K562 (cell line): ENCODE results near the gene RPL38. TPM values are rescaled to one million over a fixed set of nuclear protein-coding genes. Genes with fewer than 3 reads are reported as not detected.

ENCODE experiments used
- DMBX1 ChIP-seq: fragments of 250-450 bp; sonication (Bioruptor Pico); IDR thresholded peaks from 2 replicates; pipeline ENCODE4 v1.8.0; 2022; ENCODE audit warnings: inconsistent platforms, mild to moderate bottlenecking, moderate library complexity, borderline replicate concordance
- EHMT2 ChIP-seq: fragments of 450-650 bp; IDR thresholded peaks from 2 replicates; pipeline ENCODE4 v1.6.1; 2018; ENCODE audit warnings: antibody characterized with exemption
- FOXP1 ChIP-seq: sonication (generic); formaldehyde crosslinking; IDR thresholded peaks from 2 replicates; pipeline ENCODE4 v1.8.0; 2022; ENCODE audit warnings: mild to moderate bottlenecking, missing genetic modification reagents
- GTF2B ChIP-seq: IDR thresholded peaks from 2 replicates; pipeline ENCODE4 v1.6.1; 2011; ENCODE audit not compliant: insufficient read length; ENCODE audit errors: extremely low read depth
- HDAC8 ChIP-seq: fragments of 450-650 bp; IDR thresholded peaks from 2 replicates; pipeline ENCODE4 v1.6.1; 2016; ENCODE audit warnings: mild to moderate bottlenecking, missing genetic modification characterization, moderate library complexity, missing compliant biosample characterization
- HNRNPK ChIP-seq: fragments of 200-400 bp; formaldehyde crosslinking; IDR thresholded peaks from one replicate; pipeline ENCODE4 v1.6.1; 2018; ENCODE audit warnings: mild to moderate bottlenecking, low read depth, low read length; ENCODE audit not compliant: poor library complexity, severe bottlenecking
- MLLT1 ChIP-seq, 2 experiments: fragments of 450-650 bp; IDR thresholded peaks; 2 replicates each; pipeline ENCODE4 v1.6.1; 2016
- MTA3 ChIP-seq: fragments of 450-650 bp; formaldehyde crosslinking; IDR thresholded peaks from 2 replicates; pipeline ENCODE4 v1.6.1; 2017; ENCODE audit warnings: mild to moderate bottlenecking, borderline replicate concordance
- MYBL2 ChIP-seq, 2 experiments: fragments of 450-650 bp in 1 of 2; sonication (generic) in 1 of 2; formaldehyde crosslinking in 1 of 2; IDR thresholded peaks; 2 replicates each; pipeline versions ENCODE4 v1.6.1 to v1.8.1; 2017 to 2022; ENCODE audit warnings: borderline replicate concordance in 1 of 2, inconsistent platforms in 1 of 2, low read depth in 1 of 2, mild to moderate bottlenecking in 1 of 2, missing genetic modification reagents in 1 of 2, moderate library complexity in 1 of 2
- OTX1 ChIP-seq: fragments of 450-650 bp; formaldehyde crosslinking; IDR thresholded peaks from 2 replicates; pipeline ENCODE4 v1.4.0; 2022; ENCODE audit warnings: mild to moderate bottlenecking
- PRDM10 ChIP-seq: fragments of 450-650 bp; IDR thresholded peaks from 2 replicates; pipeline ENCODE4 v1.6.1; 2018; ENCODE audit not compliant: partially characterized antibody
- SMAD1 ChIP-seq: fragments of 150-350 bp; IDR thresholded peaks from 2 replicates; pipeline ENCODE4 v1.6.1; 2014; ENCODE audit warnings: low read length, low read depth; ENCODE audit not compliant: partially characterized antibody
- SMARCE1 ChIP-seq: fragments of 450-650 bp; IDR thresholded peaks from 2 replicates; pipeline ENCODE4 v1.7.1; 2016; ENCODE audit warnings: mild to moderate bottlenecking
- SOX6 ChIP-seq: fragments of 450-650 bp; IDR thresholded peaks from 2 replicates; pipeline ENCODE4 v1.6.1; 2014; ENCODE audit warnings: mild to moderate bottlenecking
- SREBF1 ChIP-seq: fragments of 150-350 bp; IDR thresholded peaks from 2 replicates; pipeline ENCODE4 v1.6.1; 2014; ENCODE audit warnings: antibody characterized with exemption, low read depth, low read length, borderline replicate concordance
- UBTF ChIP-seq, 2 experiments: IDR thresholded peaks; 2 replicates each; pipeline ENCODE4 v1.6.1; 2012; ENCODE audit warnings: improper control_type of control experiment in 2 of 2, low read depth in 2 of 2, low read length in 2 of 2, borderline replicate concordance in 1 of 2
- ZNF23 ChIP-seq: fragments of 250-450 bp; sonication (Bioruptor Pico); IDR thresholded peaks from 2 replicates; pipeline ENCODE4 v1.4.0; 2020; ENCODE audit warnings: mild to moderate bottlenecking
- ZNF395 ChIP-seq: fragments of 200-800 bp; sonication (Bioruptor generic); IDR thresholded peaks from 2 replicates; pipeline ENCODE4 v1.6.1; 2017; ENCODE audit warnings: missing genetic modification characterization, missing compliant biosample characterization
- polyA plus RNA-seq, 8 experiments: library from polyadenylated mRNA; depleted of rRNA in 4 of 8; stranded (reverse) in 5 of 8; unstranded in 3 of 8; fragments of >200 nt; fragmentation: Nextera tagmentation in 2 of 8; fragmentation: Illumina TruSeq in 1 of 8; extraction: Ambion mirVana in 2 of 8; extraction: Trizol in 1 of 8; gene quantifications; 2 replicates each; pipeline versions ENCODE4 v1.2.1 to v1.2.3, GENCODE V29; 2011 to 2014; ENCODE audit warnings: inconsistent platforms in 1 of 8, missing spikeins in 1 of 8
- total RNA-seq, 7 experiments: library from RNA; depleted of rRNA in 6 of 7; stranded (reverse); fragments of >200 nt in 6 of 7; fragmentation: Illumina TruSeq in 2 of 7; extraction: Trizol in 2 of 7; gene quantifications; 2 replicates each; pipeline versions ENCODE4 v1.2.1 to v1.2.3, GENCODE V29; 2011 to 2021; ENCODE audit warnings: low replicate concordance in 1 of 7

RPL38 gene
- total and polyA plus RNA-seq, 9 of the 15 experiments (the other 6 are each of a cell fraction or from before 2014, with no cell fraction given), result 1,224 to 3,864 (median 1,939) TPM

GRCh38 chr17:74163271-74163821 is 40.1 kb upstream of the RPL38 start (continued):
- TF ChIP-seq DMBX1 (CRISPR knock-in tag) (no peak), HDAC8 (tag) (no peak), ZNF395 (CRISPR knock-in tag) (no peak), PRDM10 (peak; percentile 29), MLLT1 (IDR thresholded peaks at IDR 0.05) (peak in 1 of 2 experiments; percentile 93; a peak in 2 of 4 replicates), UBTF (IDR thresholded peaks at IDR 0.05; ENCODE audit: borderline replicate concordance in 1 of 2, low read depth in 2 of 2, low read length in 2 of 2) (no peak), MTA3 (no peak), HNRNPK (no peak), ZNF23 (CRISPR knock-in tag) (no peak), SMAD1 (no peak), MYBL2 (IDR thresholded peaks at IDR 0.05; ENCODE audit: low read depth) (no peak), MYBL2 (CRISPR knock-in tag; IDR thresholded peaks at IDR 0.05; ENCODE audit: borderline replicate concordance) (no peak), OTX1 (CRISPR knock-in tag) (no peak), EHMT2 (no peak), SOX6 (peak; percentile 23; the same call in 1 of the 2 replicates), GTF2B (no peak), SMARCE1 (0 out of 2 replicates have a peak, but pooled peaks have one; percentile 34), FOXP1 (CRISPR knock-in tag) (no peak), SREBF1 (no peak)
